HG02885 (cell line): ENCODE data around the gene INSYN2A.

ENCODE experiments used
- ATAC-seq: cut with Tn5 transposase; IDR thresholded peaks from one replicate; pipeline ENCODE4 v1.9.1; 2021; ENCODE audit warnings: mild to moderate bottlenecking; ENCODE audit not compliant: unreplicated experiment, poor library complexity

Gene INSYN2A

DNA sequence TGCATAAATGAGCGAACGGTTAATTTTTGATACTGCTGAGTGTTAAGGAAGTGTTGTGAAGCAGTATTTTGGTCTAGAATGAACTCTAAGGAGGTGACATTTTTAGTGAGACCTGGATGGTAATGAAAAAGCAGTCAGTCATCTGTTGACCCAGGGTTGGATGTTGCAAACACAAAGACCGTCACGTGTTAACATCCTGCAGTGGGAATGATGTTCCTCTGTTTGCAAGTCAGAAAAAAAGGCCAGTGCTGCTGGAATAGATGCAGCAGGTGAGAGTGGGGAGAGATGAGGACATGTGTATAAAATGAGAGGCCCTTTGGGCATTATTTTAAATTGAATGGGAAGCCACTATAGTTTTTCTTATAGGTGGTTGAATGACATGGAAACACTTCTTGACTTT, 39.3 kb downstream of the INSYN2A start:
- ATAC-seq = no peak

DNA sequence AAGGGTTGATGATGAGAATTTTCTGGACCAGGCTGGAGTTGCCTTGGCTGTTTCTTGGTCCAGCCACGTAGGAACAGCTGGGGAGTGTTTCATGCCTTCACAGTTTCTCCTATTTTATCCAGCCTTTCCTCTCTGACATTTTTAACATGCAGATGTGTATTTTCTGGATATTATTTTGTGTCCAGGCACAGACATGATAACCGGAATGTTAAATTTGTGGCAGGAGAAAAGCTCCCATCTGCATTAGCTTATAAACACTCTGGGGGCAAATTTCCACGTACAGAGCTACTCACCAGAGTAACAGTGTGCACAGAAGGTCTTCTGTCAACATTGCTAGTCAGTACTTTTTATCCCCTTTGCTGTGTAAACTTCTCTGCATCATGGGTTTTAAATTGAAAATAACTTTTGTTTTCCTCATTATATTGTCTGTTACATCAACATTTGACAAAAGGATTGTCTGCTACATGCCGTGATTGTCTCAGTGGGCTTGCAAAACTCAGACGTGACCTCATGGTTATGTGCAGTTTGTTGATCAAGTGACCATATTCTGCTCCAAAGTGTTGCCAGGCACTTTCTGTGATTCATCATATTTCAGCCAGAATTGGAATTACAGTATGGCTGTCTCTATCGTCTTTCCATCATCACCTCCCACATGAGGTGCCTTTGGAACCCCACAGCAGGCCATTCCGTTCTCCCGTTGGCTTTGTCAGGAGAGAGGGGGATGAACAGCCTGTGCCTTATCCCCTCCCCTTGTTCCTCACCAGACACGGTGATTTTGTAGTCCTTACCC, 41.4 kb downstream of the INSYN2A start:
- ATAC-seq = no peak

DNA sequence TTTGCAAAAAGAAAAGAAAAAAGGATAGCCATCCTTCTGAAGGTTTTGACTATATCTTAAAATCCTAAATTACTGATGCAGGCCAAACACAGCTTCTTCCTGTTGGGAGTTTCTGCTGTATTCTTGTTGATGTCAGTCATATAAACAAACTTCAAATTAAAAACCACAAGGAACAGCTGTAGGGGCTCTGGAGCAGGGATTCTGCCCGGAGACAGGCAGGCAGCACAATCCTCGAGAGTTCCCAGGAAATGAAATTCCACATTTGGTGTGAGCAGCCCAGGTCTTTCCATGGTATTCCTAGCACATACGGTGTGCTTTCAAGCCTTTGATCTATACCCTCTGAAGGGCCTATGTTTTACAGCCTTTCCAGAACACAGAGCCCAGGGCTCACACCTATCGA, 43.2 kb downstream of the INSYN2A start:
- ATAC-seq = no peak

DNA sequence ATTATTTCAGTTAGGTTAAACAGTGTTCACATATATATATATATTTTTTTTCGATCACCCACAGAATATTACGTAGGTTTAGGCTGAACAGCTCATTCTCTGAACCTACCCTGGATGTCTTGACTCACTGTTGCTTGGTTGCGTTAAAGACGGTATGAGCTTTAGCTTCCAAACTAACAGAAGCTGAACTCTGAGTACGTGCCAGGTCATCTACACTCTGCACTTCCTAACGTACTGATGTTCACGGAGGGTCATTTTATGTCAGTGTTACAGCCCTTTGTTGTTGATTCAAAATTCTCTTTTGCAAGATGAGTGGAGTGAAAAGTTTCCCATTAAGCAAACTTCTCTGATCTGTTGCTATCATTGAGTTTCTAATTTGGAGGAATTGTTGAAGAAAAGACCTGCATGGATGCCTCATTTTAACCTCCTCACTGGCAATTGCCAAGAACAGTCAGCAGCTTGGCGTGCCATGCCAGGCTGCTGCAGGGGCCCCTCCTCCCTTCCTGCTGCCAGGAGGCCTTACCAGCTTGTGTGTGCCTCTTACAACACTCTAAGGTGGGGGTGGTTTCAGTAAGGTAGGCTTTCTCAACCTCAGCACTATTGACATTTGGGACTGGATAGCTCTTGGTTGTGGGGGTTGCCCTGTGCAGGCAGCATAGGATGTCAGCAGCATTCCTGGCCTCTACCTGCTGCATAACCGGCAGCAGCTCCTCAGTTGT, 44.3 kb downstream of the INSYN2A start:
- ATAC-seq = no peak

DNA sequence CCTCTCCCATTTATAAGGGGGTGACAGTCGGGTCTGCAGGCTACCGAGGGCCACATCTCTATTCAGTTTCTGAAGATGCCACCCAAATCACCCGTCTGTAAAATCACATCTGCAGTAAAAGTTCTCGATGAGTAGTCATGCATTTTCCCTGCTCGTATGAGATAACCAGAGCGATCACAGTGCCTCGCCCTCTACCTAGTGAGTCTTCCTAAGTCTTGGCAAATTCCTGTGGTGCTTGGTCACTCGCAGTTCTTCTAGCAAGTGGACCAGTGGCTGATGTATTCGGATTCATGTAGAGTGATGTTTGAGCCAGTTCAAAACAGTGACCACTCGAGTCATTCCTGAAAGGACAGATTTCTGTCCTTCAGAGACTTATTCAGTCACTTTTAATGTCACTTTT, 44.9 kb downstream of the INSYN2A start:
- ATAC-seq = no peak

DNA sequence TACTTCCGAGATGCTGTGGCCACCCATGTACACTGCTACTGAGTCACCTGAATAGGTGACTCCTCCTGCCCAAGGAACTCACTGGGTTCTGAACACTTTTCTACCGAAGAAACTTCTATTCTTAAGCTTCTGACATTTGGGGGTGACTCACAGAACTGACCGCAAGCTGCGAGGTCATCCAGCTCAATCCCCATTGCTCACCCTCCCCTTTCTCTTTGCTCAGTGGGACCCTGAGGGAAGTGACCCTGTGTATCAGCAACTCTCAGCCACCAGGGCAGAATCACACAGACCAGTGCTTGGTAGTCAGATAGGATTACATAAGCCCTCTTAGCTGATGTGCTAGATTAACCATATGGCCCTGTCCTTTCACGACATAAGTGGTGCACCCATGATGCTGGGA, 46.3 kb downstream of the INSYN2A start:
- no peak for ATAC-seq

DNA sequence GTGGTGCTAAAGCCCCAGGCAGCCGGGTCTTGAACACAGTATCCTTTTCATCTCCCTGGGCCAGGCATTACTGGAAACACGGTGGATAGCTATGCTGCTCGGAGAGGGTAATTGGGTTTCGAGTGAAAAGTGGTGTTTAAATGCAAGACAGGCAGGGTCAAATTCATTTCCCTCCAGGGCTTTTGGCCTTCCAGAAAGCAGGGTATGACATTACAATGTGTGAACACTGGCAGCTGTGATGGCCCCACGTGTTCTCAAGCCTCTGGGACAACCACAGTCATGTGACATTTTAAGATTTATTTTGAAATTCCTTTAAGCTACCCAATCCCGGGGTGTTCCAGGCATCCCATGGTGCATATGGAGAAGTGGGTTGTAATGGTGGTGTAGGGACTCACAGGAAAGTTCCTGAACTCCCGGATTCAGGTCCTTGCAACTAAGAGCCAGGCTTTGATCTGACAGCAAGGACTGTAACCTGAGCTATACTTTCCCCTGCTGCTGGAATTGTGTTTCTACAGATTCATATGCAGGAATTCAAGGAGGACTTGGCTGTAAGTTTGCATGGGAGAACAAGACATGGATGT, 46.8 kb downstream of the INSYN2A start:
- ATAC-seq = no peak

DNA sequence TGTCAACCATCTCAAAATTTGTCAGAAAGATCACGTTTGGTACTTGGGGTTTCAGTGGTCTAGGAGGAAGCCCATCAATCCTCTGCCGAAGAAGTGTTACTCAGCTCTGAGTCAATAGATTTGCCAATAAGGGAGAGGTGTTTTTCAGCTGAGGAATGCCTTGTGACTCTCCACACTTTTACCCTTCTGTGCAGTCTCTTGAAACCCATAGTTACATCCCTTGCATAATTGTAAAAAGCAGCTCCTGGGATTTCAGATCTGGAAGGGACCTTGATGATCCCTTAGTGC, 47.5 kb downstream of the INSYN2A start:
- ATAC-seq = no peak

DNA sequence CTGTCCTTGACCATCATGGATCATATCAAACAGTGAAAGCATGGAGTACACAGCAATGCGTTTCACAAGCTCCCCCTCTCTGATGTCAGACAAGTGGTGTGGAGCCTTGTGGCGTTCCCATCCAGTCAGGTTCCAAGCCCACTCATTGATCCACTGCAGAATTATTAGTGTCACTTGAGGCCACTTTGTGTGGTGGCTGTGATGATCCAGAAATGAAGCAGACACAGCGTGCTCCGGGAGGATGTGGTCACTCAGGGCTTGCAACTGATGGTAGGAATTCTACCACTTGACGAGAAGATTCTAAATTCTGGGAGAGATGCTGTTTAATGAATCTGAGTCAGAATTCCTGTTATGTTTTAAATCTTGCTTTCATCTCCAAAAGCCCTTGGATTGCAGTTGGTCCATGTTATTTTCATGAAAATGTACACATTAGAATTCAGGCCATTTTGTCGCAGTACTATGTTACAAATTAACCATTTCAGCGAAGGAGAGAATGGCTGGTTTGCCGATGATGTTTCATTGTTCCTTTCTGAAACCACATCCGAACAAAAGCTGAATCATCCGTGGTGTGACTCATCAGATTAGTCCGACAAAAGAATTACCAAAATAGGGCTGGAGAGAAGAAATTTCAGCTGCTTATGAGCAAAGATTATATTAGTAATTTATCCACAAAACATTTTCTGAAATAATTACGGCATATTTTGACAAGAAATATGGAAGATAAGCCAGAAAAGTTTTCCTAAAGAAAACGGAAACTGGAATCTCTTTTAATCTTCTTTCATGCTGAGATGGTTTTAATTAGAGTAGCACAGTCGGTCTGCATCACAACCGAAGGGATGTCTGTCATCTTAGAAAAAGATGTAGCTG, 48.1 kb downstream of the INSYN2A start:
- no peak for ATAC-seq

DNA sequence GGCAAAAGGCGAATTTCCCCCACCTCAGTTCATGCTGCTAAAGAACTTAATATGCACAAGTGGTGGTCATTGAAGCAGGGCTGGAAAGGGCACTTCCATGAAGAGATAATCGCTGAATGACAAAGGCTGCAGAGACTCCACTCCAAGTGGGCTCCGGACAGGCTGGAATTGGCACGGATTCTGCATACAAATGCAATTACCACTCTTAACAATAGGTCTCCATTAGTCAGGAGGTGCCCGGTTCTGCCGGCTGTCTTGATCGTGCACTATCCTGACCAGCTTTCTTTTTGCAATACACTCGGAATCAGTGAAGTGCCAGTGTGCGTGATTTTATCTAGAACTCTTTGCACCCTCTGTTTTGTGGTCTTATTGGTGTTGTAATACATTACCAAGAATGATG, 49.7 kb downstream of the INSYN2A start:
- ATAC-seq = no peak
